IMR-90 (cell line): ENCODE data around the gene TEX13C. TPM values are rescaled to one million over a fixed set of nuclear protein-coding genes. Genes with fewer than 3 reads are reported as not detected.
"Not testable (repeated sequence)": the region's sequence is repeated elsewhere in the genome, so short reads cannot be mapped to it uniquely, and the experiment has no call there.

Experiments used
- ATAC-seq: fragments of 200-7000 bp; cut with Tn5 transposase; 2 replicates; pipeline ENCODE4 v1.9.1; 2020; ENCODE audit warnings: low read depth, mild to moderate bottlenecking, moderate library complexity
- BruUV-seq: library from RNA; stranded (reverse); fragments of 400-500 nt; replicated peaks from 2 replicates; lab custom pipeline; 2021; lab: Mats Ljungman, UMichigan
- CTCF ChIA-PET: fragments of 300-600 bp; formaldehyde crosslinking; extraction: SDS; loops from one replicate; lab custom pipeline; 2021; ENCODE audit warnings: antibody characterized with exemption; lab: Yijun Ruan, JAX
- POLR2A ChIA-PET: fragments of 300-600 bp; sonication (Branson Sonifier 250); formaldehyde crosslinking; loops from one replicate; lab custom pipeline; 2022; ENCODE audit warnings: antibody characterized with exemption; ENCODE audit not compliant: unreplicated experiment; lab: Charles Lee
- DNase-seq: peaks from one replicate; pipeline ENCODE4 v3.0.0; 2013
- H2AFZ ChIP-seq: replicated peaks from 2 replicates; pipeline ENCODE3; 2013; ENCODE audit warnings: low read length, mild to moderate bottlenecking; ENCODE audit not compliant: poor library complexity
- H2AK5ac ChIP-seq: 2 replicates; pipeline ENCODE4 v1.6.1; 2013; ENCODE audit warnings: low read depth, low read length, inconsistent platforms
- H2AK9ac ChIP-seq: replicated peaks from 2 replicates; pipeline ENCODE3; 2013; ENCODE audit warnings: mild to moderate bottlenecking, low read depth, low read length, moderate library complexity; ENCODE audit not compliant: poor library complexity
- H2BK120ac ChIP-seq: 2 replicates; pipeline ENCODE4 v1.6.1; 2013; ENCODE audit warnings: low read depth, low read length, inconsistent platforms
- H2BK15ac ChIP-seq: 3 replicates; pipeline ENCODE4 v1.6.1; 2013; ENCODE audit warnings: low read depth, low read length, inconsistent platforms
- H2BK20ac ChIP-seq: 2 replicates; pipeline ENCODE4 v1.6.1; 2013; ENCODE audit warnings: low read depth, mild to moderate bottlenecking, inconsistent platforms, low read length, moderate library complexity
- H2BK5ac ChIP-seq: 2 replicates; pipeline ENCODE4 v1.6.1; 2013; ENCODE audit warnings: mild to moderate bottlenecking, low read depth, low read length, inconsistent platforms; ENCODE audit not compliant: poor library complexity, severe bottlenecking
- H3K14ac ChIP-seq: replicated peaks from 2 replicates; pipeline ENCODE4 v1.6.1; 2013; ENCODE audit warnings: low read depth, low read length, inconsistent platforms
- H3K18ac ChIP-seq: 2 replicates; pipeline ENCODE4 v1.6.1; 2013; ENCODE audit warnings: low read depth, low read length, control low read depth
- H3K23ac ChIP-seq: 2 replicates; pipeline ENCODE4 v1.6.1; 2013; ENCODE audit warnings: low read depth, low read length, inconsistent platforms
- H3K27ac ChIP-seq: 2 replicates; pipeline ENCODE4 v1.5.1; 2013; ENCODE audit warnings: mild to moderate bottlenecking, control low read depth, low read length; ENCODE audit not compliant: insufficient read depth
- H3K27me3 ChIP-seq: 2 replicates; pipeline ENCODE4 v1.6.1; 2013; ENCODE audit warnings: low read length; ENCODE audit not compliant: control insufficient read depth, insufficient read depth
- H3K36me3 ChIP-seq: 2 replicates; pipeline ENCODE4 v1.6.1; 2013; ENCODE audit warnings: low read length, mixed read lengths; ENCODE audit not compliant: control insufficient read depth, insufficient read depth
- H3K4ac ChIP-seq: 2 replicates; pipeline ENCODE4 v1.6.1; 2013; ENCODE audit warnings: low read depth, low read length, inconsistent platforms
- H3K4me1 ChIP-seq: 2 replicates; pipeline ENCODE4 v1.6.1; 2013; ENCODE audit warnings: low read length, mixed read lengths; ENCODE audit not compliant: control insufficient read depth, insufficient read depth
- H3K4me2 ChIP-seq: 2 replicates; pipeline ENCODE4 v1.6.1; 2013; ENCODE audit warnings: low read depth, mild to moderate bottlenecking, control low read depth, low read length, moderate library complexity
- H3K4me3 ChIP-seq: 2 replicates; pipeline ENCODE4 v1.5.1; 2013; ENCODE audit warnings: low read depth, mild to moderate bottlenecking, control low read depth, low read length, moderate library complexity; ENCODE audit not compliant: insufficient read depth
- H3K56ac ChIP-seq: 2 replicates; pipeline ENCODE4 v1.6.1; 2013; ENCODE audit warnings: low read length, inconsistent platforms; ENCODE audit not compliant: insufficient read depth; ENCODE audit errors: extremely low read depth
- H3K79me1 ChIP-seq, 2 experiments: 2 replicates each; pipeline ENCODE4 v1.6.1; 2013; ENCODE audit warnings: low read length in 2 of 2, inconsistent platforms in 1 of 2, low read depth in 1 of 2
- H3K9ac ChIP-seq: 2 replicates; pipeline ENCODE4 v1.6.1; 2013; ENCODE audit warnings: low read depth, low read length, control low read depth
- H3K9me1 ChIP-seq: 2 replicates; pipeline ENCODE4 v1.6.1; 2013; ENCODE audit warnings: low read length, inconsistent platforms; ENCODE audit not compliant: insufficient read depth
- H3K9me3 ChIP-seq: 2 replicates; pipeline ENCODE4 v1.6.1; 2013; ENCODE audit warnings: low read length; ENCODE audit not compliant: control insufficient read depth, insufficient read depth
- H4K20me1 ChIP-seq: 2 replicates; pipeline ENCODE4 v1.6.1; 2013; ENCODE audit warnings: low read length, inconsistent platforms; ENCODE audit not compliant: insufficient read depth
- H4K5ac ChIP-seq: 2 replicates; pipeline ENCODE4 v1.6.1; 2013; ENCODE audit warnings: mild to moderate bottlenecking, low read depth, low read length, control low read depth
- H4K8ac ChIP-seq, 2 experiments: 2 replicates each; pipeline ENCODE4 v1.6.1; 2013; ENCODE audit warnings: low read depth in 2 of 2, low read length in 2 of 2, control low read depth in 1 of 2, inconsistent platforms in 1 of 2
- H4K91ac ChIP-seq: 2 replicates; pipeline ENCODE4 v1.6.1; 2013; ENCODE audit warnings: low read depth, low read length, inconsistent platforms; ENCODE audit not compliant: insufficient read depth
- WGBS, 2 experiments: methylation state at CpG; one replicate each; pipeline versions ENCODE4 v1.1.5 to v1.1.7; 2013; ENCODE audit warnings: missing lambda C conversion rate in 2 of 2; ENCODE audit not compliant: insufficient read length in 1 of 2; ENCODE audit errors: extremely low coverage in 2 of 2; 5-methylcytosine and 5-hydroxymethylcytosine counted together
- dilution Hi-C: fragments of 300-500 bp; cut with HindIII; formaldehyde crosslinking; loops from one replicate; pipeline ENCODE4 v1.14.3; 2018; ENCODE audit warnings: low sequenced_read_pairs; ENCODE audit not compliant: unreplicated experiment
- in situ Hi-C: fragments of 300-500 bp; cut with MboI; formaldehyde crosslinking; loops from 3 replicates; pipeline ENCODE4 v1.14.3; 2019; ENCODE audit warnings: low sequenced_read_pairs, inconsistent platforms, mixed read lengths
- intact Hi-C: fragments of 100-400 bp; cut with micrococcal nuclease; formaldehyde crosslinking; loops from 2 replicates; pipeline ENCODE4 v1.10.0; 2022
- polyA plus RNA-seq, 3 experiments: library from polyadenylated mRNA; depleted of rRNA; stranded (reverse); fragments of >200 nt; gene quantifications; 2 replicates each; pipeline ENCODE4 v1.2.3, GENCODE V29; 2012; ENCODE audit warnings: low replicate concordance in 1 of 3
- total RNA-seq: library from RNA; depleted of rRNA; stranded (reverse); fragments of >200 nt; gene quantifications from 2 replicates; pipeline ENCODE4 v1.2.3, GENCODE V29; 2012

The TEX13C gene
- total and polyA plus RNA-seq, 2 of the 4 experiments (the other 2 are of a cell fraction): not detected

DNA sequence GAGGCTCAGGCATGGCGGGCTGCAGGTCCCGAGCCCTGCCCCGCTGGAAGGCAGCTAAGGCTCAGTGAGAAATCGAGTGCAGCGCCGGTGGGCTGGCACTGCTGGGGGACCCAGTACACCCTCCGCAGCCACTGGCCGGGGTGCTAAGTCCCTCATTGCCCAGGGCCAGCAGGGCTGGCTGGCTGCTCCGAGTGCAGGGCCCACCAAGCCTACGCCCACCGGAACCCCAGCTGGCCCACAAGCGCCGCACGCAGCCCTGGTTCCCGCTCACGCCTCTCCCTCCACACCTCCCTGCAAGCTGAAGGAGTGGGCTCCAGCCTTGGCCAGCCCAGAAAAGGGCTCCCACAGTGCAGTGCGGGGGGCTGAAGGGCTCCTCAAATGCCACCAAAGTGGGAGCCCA lies 505 bp upstream of the TEX13C start:
- CTCF ChIA-PET, dilution Hi-C loops: not testable (repeated sequence)

More for the DNA sequence above, 505 bp upstream of the TEX13C start:
- H2BK20ac ChIP-seq, ATAC-seq, POLR2A ChIA-PET, H3K14ac ChIP-seq, H3K18ac ChIP-seq, H3K9me1 ChIP-seq, H3K36me3 ChIP-seq, H3K79me1 ChIP-seq, H3K4ac ChIP-seq, H2BK5ac ChIP-seq, H3K4me2 ChIP-seq, intact Hi-C loops, H3K4me1 ChIP-seq, H4K91ac ChIP-seq, DNase-seq, H4K20me1 ChIP-seq, H3K27ac ChIP-seq, in situ Hi-C loops, H4K8ac ChIP-seq, H2AFZ ChIP-seq, H2AK9ac ChIP-seq, H3K9me3 ChIP-seq, H3K9ac ChIP-seq, H3K4me3 ChIP-seq, H4K5ac ChIP-seq, H3K56ac ChIP-seq, H2AK5ac ChIP-seq, H3K27me3 ChIP-seq, H3K23ac ChIP-seq, BruUV-seq, H2BK120ac ChIP-seq, H2BK15ac ChIP-seq: not testable (repeated sequence)
- 75% methylated on average over 4 of the region's 17 CpGs; no CpG with 5 or more reads in 1 of the 2 experiments for WGBS, 2 experiments
